Smooth muscle cell (in vitro differentiated cells): Measurements from ENCODE around the gene ORAI1. TPM values are rescaled to one million over a fixed set of nuclear protein-coding genes. Genes with fewer than 3 reads are reported as not detected.

ENCODE experiments used
- DNase-seq: peaks from one replicate; lab custom pipeline; 2025; ENCODE audit not compliant: unreplicated experiment; lab: John Stamatoyannopoulos, UW
- H2AFZ ChIP-seq: fragments of 200-600 bp; sonication (generic); 2 replicates; pipeline ENCODE4 v1.6.0; 2016; ENCODE audit warnings: antibody characterized with exemption, low read depth, mild to moderate bottlenecking
- H3F3A ChIP-seq: fragments of 200-600 bp; sonication (generic); 2 replicates; pipeline ENCODE4 v1.6.0; 2017; ENCODE audit warnings: antibody characterized with exemption, low read depth
- H3K27ac ChIP-seq: fragments of 200-600 bp; sonication (generic); 2 replicates; pipeline ENCODE4 v1.5.1; 2016; ENCODE audit warnings: low read depth, mild to moderate bottlenecking
- H3K27me3 ChIP-seq: fragments of 200-600 bp; sonication (generic); 2 replicates; pipeline ENCODE4 v1.6.1; 2016; ENCODE audit warnings: low read depth, mild to moderate bottlenecking
- H3K36me3 ChIP-seq: fragments of 200-600 bp; sonication (generic); 2 replicates; pipeline ENCODE4 v1.5.1; 2016; ENCODE audit warnings: low read depth
- H3K4me1 ChIP-seq: fragments of 200-600 bp; sonication (generic); 2 replicates; pipeline ENCODE4 v1.5.1; 2016; ENCODE audit warnings: low read depth
- H3K4me2 ChIP-seq: fragments of 200-600 bp; sonication (generic); 2 replicates; pipeline ENCODE4 v1.6.0; 2016; ENCODE audit warnings: mild to moderate bottlenecking
- H3K4me3 ChIP-seq: fragments of 200-600 bp; sonication (generic); 2 replicates; pipeline ENCODE4 v1.5.1; 2016; ENCODE audit warnings: mild to moderate bottlenecking
- H3K79me2 ChIP-seq: fragments of 200-600 bp; sonication (generic); 2 replicates; pipeline ENCODE4 v1.6.0; 2016; ENCODE audit warnings: low read depth, mild to moderate bottlenecking
- H3K9ac ChIP-seq: fragments of 200-600 bp; sonication (generic); 2 replicates; pipeline ENCODE4 v1.6.0; 2016; ENCODE audit warnings: low read depth
- H3K9me3 ChIP-seq: fragments of 200-600 bp; sonication (generic); replicated peaks from 2 replicates; pipeline ENCODE4 v1.5.1; 2016; ENCODE audit warnings: low read depth
- H4K20me1 ChIP-seq: fragments of 200-600 bp; sonication (generic); 2 replicates; pipeline ENCODE4 v1.6.0; 2016; ENCODE audit warnings: low read depth
- WGBS: methylation state at CpG from one replicate; pipeline ENCODE4 v1.1.7; 2016; ENCODE audit warnings: low lambda C conversion rate; 5-methylcytosine and 5-hydroxymethylcytosine counted together
- polyA plus RNA-seq: library from polyadenylated mRNA; unstranded; fragments of >200 nt; fragmentation: Nextera tagmentation; extraction: Ambion mirVana; gene quantifications from 2 replicates; pipeline ENCODE4 v1.2.1, GENCODE V29; 2016
- small RNA-seq: library from RNA; depleted of rRNA; stranded (forward); fragments of <200 nt; gene quantifications from one replicate; pipeline ENCODE3, GENCODE V24; 2014
- total RNA-seq: library from RNA; depleted of rRNA; stranded (reverse); fragments of >200 nt; gene quantifications from 2 replicates; pipeline ENCODE4 v1.2.3, GENCODE V29; 2014
- TF ChIP-seq, protein P1 (sequence below): fragments of 200-600 bp; sonication (generic); IDR thresholded peaks from 2 replicates; pipeline ENCODE4 v1.5.1; 2017; ENCODE audit warnings: borderline replicate concordance, mild to moderate bottlenecking, antibody characterized with exemption; ENCODE audit not compliant: insufficient read depth, poor library complexity, severe bottlenecking

Gene ORAI1
- total and polyA plus RNA-seq, 2 experiments from 2014 or later = 5.5 to 23.4 TPM

- no peak for DNase-seq
- 96% methylated on average over 2 of the region's 2 CpGs for WGBS
- Histone ChIP-seq H4K20me1 (no peaks in the 10 kb centered on the region), H3K4me2 (no peak overlapping the region), H3K27me3 (no peaks in the 10 kb centered on the region), H3F3A (no peaks in the 10 kb centered on the region), H2AFZ (no peak overlapping the region), H3K27ac (no peak overlapping the region), H3K9ac (no peak overlapping the region), H3K4me1 (peaks cover 3% of the 10 kb centered on the region), H3K9me3 (no peaks in the 10 kb centered on the region), H3K36me3 (no peaks in the 10 kb centered on the region), H3K79me2 (no peaks in the 10 kb centered on the region), H3K4me3 (no peak overlapping the region)
- TF ChIP-seq, protein P1, sequence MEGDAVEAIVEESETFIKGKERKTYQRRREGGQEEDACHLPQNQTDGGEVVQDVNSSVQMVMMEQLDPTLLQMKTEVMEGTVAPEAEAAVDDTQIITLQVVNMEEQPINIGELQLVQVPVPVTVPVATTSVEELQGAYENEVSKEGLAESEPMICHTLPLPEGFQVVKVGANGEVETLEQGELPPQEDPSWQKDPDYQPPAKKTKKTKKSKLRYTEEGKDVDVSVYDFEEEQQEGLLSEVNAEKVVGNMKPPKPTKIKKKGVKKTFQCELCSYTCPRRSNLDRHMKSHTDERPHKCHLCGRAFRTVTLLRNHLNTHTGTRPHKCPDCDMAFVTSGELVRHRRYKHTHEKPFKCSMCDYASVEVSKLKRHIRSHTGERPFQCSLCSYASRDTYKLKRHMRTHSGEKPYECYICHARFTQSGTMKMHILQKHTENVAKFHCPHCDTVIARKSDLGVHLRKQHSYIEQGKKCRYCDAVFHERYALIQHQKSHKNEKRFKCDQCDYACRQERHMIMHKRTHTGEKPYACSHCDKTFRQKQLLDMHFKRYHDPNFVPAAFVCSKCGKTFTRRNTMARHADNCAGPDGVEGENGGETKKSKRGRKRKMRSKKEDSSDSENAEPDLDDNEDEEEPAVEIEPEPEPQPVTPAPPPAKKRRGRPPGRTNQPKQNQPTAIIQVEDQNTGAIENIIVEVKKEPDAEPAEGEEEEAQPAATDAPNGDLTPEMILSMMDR = no peak
Observed at GRCh38 chr12:121689430-121689829, 63.1 kb downstream of the ORAI1 start.

Small RNA genes lying within 50 kb of the gene (small RNA-seq; reads per million reads assigned to genes)
- gene RNU6-1004P = 0.08 reads per million

Other genes starting within 250 kb of the ORAI1 start
- gene RNF34, start 226.4 kb upstream of the ORAI1 start, total RNA-seq = 24.0 and 24.2 TPM in 2 replicates
- 19.4 and 24.7 TPM in 2 replicates for gene RNF34, start 226.4 kb upstream of the ORAI1 start, polyA plus RNA-seq
- 19.9 and 34.9 TPM in 2 replicates for gene KDM2B, start 45.5 kb upstream of the ORAI1 start, total RNA-seq
- gene KDM2B, start 45.5 kb upstream of the ORAI1 start, polyA plus RNA-seq = 16.3 and 22.6 TPM in 2 replicates
- 0.13 and 0.18 TPM in 2 replicates for gene MORN3, start 43.1 kb downstream of the ORAI1 start, total RNA-seq
- 0.11 and 2.0 TPM in 2 replicates for gene MORN3, start 43.1 kb downstream of the ORAI1 start, polyA plus RNA-seq
- 5.3 and 6.9 TPM in 2 replicates for gene TMEM120B, start 86.2 kb downstream of the ORAI1 start, total RNA-seq
- gene TMEM120B, start 86.2 kb downstream of the ORAI1 start, polyA plus RNA-seq = 7.6 and 7.7 TPM in 2 replicates
- gene RHOF, start 167.2 kb downstream of the ORAI1 start, total RNA-seq = 12.7 and 25.9 TPM in 2 replicates
- gene RHOF, start 167.2 kb downstream of the ORAI1 start, polyA plus RNA-seq = 13.8 and 15.3 TPM in 2 replicates
- gene SETD1B, start 177.5 kb downstream of the ORAI1 start, total RNA-seq = 2.7 and 4.2 TPM in 2 replicates
- gene SETD1B, start 177.5 kb downstream of the ORAI1 start, polyA plus RNA-seq = 1.9 and 2.9 TPM in 2 replicates
- not detected in 2 replicates for gene HPD, start 232.3 kb downstream of the ORAI1 start, total RNA-seq
- 0.53 TPM in 1 of 2 replicates, not detected in the other for gene HPD, start 232.3 kb downstream of the ORAI1 start, polyA plus RNA-seq